MCF 10A (cell line): ENCODE data around the gene AGO3. TPM values are rescaled to one million over a fixed set of nuclear protein-coding genes. Genes with fewer than 3 reads are reported as not detected.

Source experiments
- Bru-seq: library from RNA; stranded (reverse); fragments of 400-500 nt; gene quantifications from one replicate; lab custom pipeline; 2021; lab: Mats Ljungman, UMichigan
- BruChase-seq, 2 experiments: library from RNA; stranded (reverse); fragments of 400-500 nt; gene quantifications; one replicate each; lab custom pipeline; 2021; lab: Mats Ljungman, UMichigan
- BruUV-seq: library from RNA; stranded (reverse); fragments of 400-500 nt; replicated peaks from 2 replicates; lab custom pipeline; 2021; lab: Mats Ljungman, UMichigan
- CTCF ChIA-PET: fragments of 300-600 bp; sonication (Branson Sonifier 250); formaldehyde crosslinking; extraction: SDS; loops from one replicate; lab custom pipeline; 2021; ENCODE audit warnings: antibody characterized with exemption, inconsistent platforms; lab: Yijun Ruan, JAX
- POLR2A ChIA-PET: fragments of 300-600, 350-650 bp; sonication (Branson Sonifier 250); formaldehyde crosslinking; extraction: SDS; loops from one replicate; lab custom pipeline; 2020; ENCODE audit warnings: antibody characterized with exemption, inconsistent platforms; lab: Yijun Ruan, JAX
- DNase-seq: peaks from one replicate; pipeline ENCODE4 v3.0.0-alpha.2; 2018; ENCODE audit not compliant: unreplicated experiment
- H3K27ac Mint-ChIP-seq: one replicate; pipeline ENCODE4 v1.8.0; 2022; ENCODE audit warnings: mild to moderate bottlenecking, low read depth, mixed read lengths; ENCODE audit not compliant: unreplicated experiment
- H3K27me3 Mint-ChIP-seq: one replicate; pipeline ENCODE4 v1.8.0; 2022; ENCODE audit warnings: mixed read lengths; ENCODE audit not compliant: insufficient read depth, unreplicated experiment
- H3K36me3 Mint-ChIP-seq: one replicate; pipeline ENCODE4 v1.8.0; 2022; ENCODE audit warnings: mild to moderate bottlenecking, moderate library complexity, mixed read lengths; ENCODE audit not compliant: insufficient read depth, unreplicated experiment
- H3K4me1 Mint-ChIP-seq: one replicate; pipeline ENCODE4 v1.8.0; 2022; ENCODE audit warnings: mixed read lengths; ENCODE audit not compliant: insufficient read depth, unreplicated experiment
- H3K4me3 Mint-ChIP-seq: one replicate; pipeline ENCODE4 v1.8.0; 2022; ENCODE audit warnings: mild to moderate bottlenecking, moderate library complexity, mixed read lengths; ENCODE audit not compliant: unreplicated experiment
- H3K9me3 Mint-ChIP-seq: one replicate; pipeline ENCODE4 v1.8.0; 2022; ENCODE audit warnings: mixed read lengths; ENCODE audit not compliant: unreplicated experiment
- CTCF ChIP-seq: fragments of 200-600 bp; IDR thresholded peaks from one replicate; pipeline ENCODE4 v1.8.0; 2022; ENCODE audit warnings: antibody characterized with exemption, mild to moderate bottlenecking; ENCODE audit not compliant: unreplicated experiment
- intact Hi-C: fragments of 100-400 bp; cut with micrococcal nuclease; formaldehyde crosslinking; loops from 2 replicates; pipeline ENCODE4 v1.14.1; 2022
- long read RNA-seq: library from polyadenylated mRNA; stranded (forward); transcript quantifications from one replicate; pipeline ENCODE4 v2.0.0, GENCODE V29; 2022
- total RNA-seq: library from RNA; stranded (reverse); gene quantifications from 2 replicates; pipeline ENCODE4 v1.2.3, GENCODE V29; 2022

AGO3 gene
- total RNA-seq, result 27.3 and 31.6 TPM in 2 replicates
- percentile 83 among the genes with signal in this experiment for Bru-seq, nascent RNA
- BruChase-seq, experiment 1, labeled RNA remaining after a 6-hour chase, result percentile 89 among the genes with signal in this experiment
- BruChase-seq, experiment 2, labeled RNA remaining after a 2-hour chase, result percentile 85 among the genes with signal in this experiment
- long read RNA-seq, full-length matches to known transcripts, result 9 of 33 reads
- long read RNA-seq, partial matches to known transcripts, result 6 of 33 reads
- long read RNA-seq, other reads (novel, unspliced or antisense), result 18 of 33 reads

- Mint-ChIP-seq H3K27ac (peak within 1 kb of the TSS; percentile 93), H3K9me3 (no peaks in the 10 kb centered on the region), H3K4me1 (peaks cover 19% of the 10 kb centered on the region), H3K36me3 (no peaks in the 10 kb centered on the region), H3K4me3 (peak within 1 kb of the TSS; percentile 82), H3K27me3 (no peaks in the 10 kb centered on the region)
- BruUV-seq, result no TSS peak
- POLR2A ChIA-PET, result interaction anchor here (0.6 to 3.7 kb wide), 33 partner anchors 8 to 846 kb away, joined by 3 to 25 read pairs (median 3); partner anchors contain the start of genes AGO1, AGO4, CLSPN and MRPS15
- CTCF ChIA-PET, result interaction anchor here (0.7 to 1.3 kb wide), 2 partner anchors 48 to 115 kb away, joined by 3 to 5 read pairs; partner anchors contain the start of gene AGO1
- intact Hi-C loops, result loop anchor here (2.0 kb wide), 2 partner anchors 48 to 158 kb away; partner anchors contain the start of genes ADPRS and AGO1
- TF ChIP-seq CTCF, result no peak
- DNase-seq, result peak; percentile 85
These were observed at the start of gene AGO3 for GRCh38 chr1:35930593-35931445. TSS of gene AGO3 (plus strand) at chr1:35931105. CDS start at chr1:35931427, 322 bp downstream.

DNA sequence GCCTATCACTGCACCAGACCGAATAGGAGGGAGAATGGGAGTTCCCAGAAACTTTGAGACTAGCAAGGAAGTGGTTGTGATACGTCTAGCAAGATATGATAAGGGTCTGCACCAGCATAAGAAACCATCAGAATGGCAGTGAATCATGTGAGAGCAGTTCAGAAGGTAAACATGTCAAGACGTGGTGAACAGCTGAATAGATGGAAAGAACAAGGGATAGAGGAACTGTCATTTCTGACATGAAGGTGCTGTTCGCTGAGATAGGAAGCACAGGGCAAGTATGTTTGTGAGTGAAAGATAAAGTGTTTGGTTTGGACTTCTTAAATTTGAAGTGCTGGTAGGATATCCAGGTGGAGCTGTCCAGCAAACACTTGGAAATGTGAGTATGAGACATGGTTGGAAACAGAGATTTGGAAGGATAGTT lies 49.0 kb upstream of the AGO3 start:
- POLR2A ChIA-PET, result interaction anchor here (2.8 to 5.1 kb wide), 2 partner anchors 8 to 49 kb away, joined by 23 to 25 read pairs; partner anchors contain the start of gene AGO3

GRCh38 chr1:35882586-35882944 lies 48.3 kb upstream of the AGO3 start:
- CTCF ChIA-PET, result interaction anchor here (0.6 to 2.8 kb wide), 19 partner anchors 9 to 1096 kb away, joined by 3 to 22 read pairs (median 5); partner anchors contain the start of gene AGO3
- no peak for DNase-seq
- TF ChIP-seq CTCF, result no peak
- no peaks in the 10 kb centered on the region for H3K36me3 Mint-ChIP-seq
- peaks cover 18% of the 10 kb centered on the region for H3K4me1 Mint-ChIP-seq
- POLR2A ChIA-PET, result interaction anchor here (0.8 to 5.1 kb wide), 6 partner anchors 9 to 278 kb away, joined by 3 to 25 read pairs (median 3); partner anchors contain the start of genes AGO3 and TRAPPC3
- H3K27ac Mint-ChIP-seq, result no peak overlapping the region
- H3K4me3 Mint-ChIP-seq, result peak overlapping the region; percentile 94
- H3K9me3 Mint-ChIP-seq, result no peaks in the 10 kb centered on the region
- no TSS peak for BruUV-seq
- intact Hi-C loops, result loop anchor here (2.0 kb wide), 1 partner anchor 48 kb away; the partner anchor contains the start of gene AGO3
- H3K27me3 Mint-ChIP-seq, result no peaks in the 10 kb centered on the region

More for the DNA sequence above, 49.0 kb upstream of the AGO3 start:
- intact Hi-C loops, result loop anchor here (2.0 kb wide), 1 partner anchor 49 kb away; the partner anchor contains the start of gene AGO3
- Mint-ChIP-seq H3K4me1 (peaks cover 17% of the 10 kb centered on the region), H3K27me3 (no peaks in the 10 kb centered on the region), H3K36me3 (no peaks in the 10 kb centered on the region), H3K27ac (no peak overlapping the region), H3K9me3 (no peaks in the 10 kb centered on the region), H3K4me3 (peak overlapping the region; percentile 94)
- CTCF ChIA-PET, result interaction anchor here (0.6 to 2.8 kb wide), 13 partner anchors 9 to 308 kb away, joined by 3 to 22 read pairs (median 5); no protein-coding TSS in a partner anchor
- DNase-seq, result no peak
- no TSS peak for BruUV-seq
- TF ChIP-seq CTCF, result no peak
